ENCODE results near the gene COL15A1. TPM values are rescaled to one million over a fixed set of nuclear protein-coding genes. Genes with fewer than 3 reads are reported as not detected.

COL15A1 gene
- total RNA-seq, 1 experiment from 2014 or later: not detected

- Histone ChIP-seq H2BK120ac (ENCODE audit: low read depth, low read length, poor library complexity, severe bottlenecking) (no peak overlapping the region), H3K27ac (ENCODE audit: insufficient read length, low read depth, low read length) (no peak overlapping the region), H3K79me2 (ENCODE audit: insufficient read depth, low read length) (no peaks in the 10 kb centered on the region; the same call in 1 of the 2 replicates), H3K4me2 (ENCODE audit: insufficient read depth, insufficient read length, low read length) (no peak overlapping the region), H4K5ac (ENCODE audit: insufficient read length, low read depth, low read length) (no peak overlapping the region), H2BK15ac (ENCODE audit: low read depth, low read length) (no peak overlapping the region), H3K56ac (ENCODE audit: insufficient read length, low read depth, low read length) (no peak overlapping the region), H3K79me1 (ENCODE audit: insufficient read depth, low read depth, low read length, poor library complexity, severe bottlenecking) (no peaks in the 10 kb centered on the region), H3K23ac (ENCODE audit: insufficient read length, low read depth, low read length) (no peak overlapping the region), H2BK20ac (ENCODE audit: low read depth, low read length, poor library complexity, severe bottlenecking) (no peak overlapping the region), H3K9me3 (ENCODE audit: control insufficient read depth, low read depth, low read length) (no peaks in the 10 kb centered on the region), H3K4me1 (ENCODE audit: insufficient read depth, low read length) (peaks cover 2% of the 10 kb centered on the region; the same call in 1 of the 2 replicates), H3K9ac (ENCODE audit: extremely low read depth, insufficient read length, low read length) (no peak overlapping the region), H2AFZ (ENCODE audit: low read length) (no peak overlapping the region), H3K14ac (ENCODE audit: insufficient read depth, low read length) (no peak overlapping the region), H3K23me2 (ENCODE audit: insufficient read length, low read depth, low read length, poor library complexity, severe bottlenecking) (no peaks in the 10 kb centered on the region), H4K91ac (ENCODE audit: insufficient read length, low read depth, low read length) (no peak overlapping the region), H2BK12ac (ENCODE audit: insufficient read length, low read depth, low read length) (no peak overlapping the region), H2BK5ac (ENCODE audit: insufficient read length, low read length) (no peak overlapping the region), H3T11ph (ENCODE audit: low read length) (no peak overlapping the region), H2AK5ac (ENCODE audit: insufficient read length, low read length) (no peak overlapping the region), H4K20me1 (ENCODE audit: control insufficient read depth, insufficient read depth, insufficient read length) (no peaks in the 10 kb centered on the region), H4K8ac (replicated peaks; ENCODE audit: insufficient read length, low read depth, low read length) (no peak overlapping the region), H3K4ac (ENCODE audit: low read depth, low read length) (no peak overlapping the region), H3K27me3 (ENCODE audit: insufficient read depth, low read length) (no peaks in the 10 kb centered on the region; the same call in 1 of the 2 replicates), H3K18ac (ENCODE audit: insufficient read length, low read depth, low read length) (no peak overlapping the region)
- H3K27ac Mint-ChIP-seq: no peak overlapping the region; a peak in 1 of 7 replicates
- WGBS (ENCODE audit: extremely low coverage, insufficient read length, low lambda C conversion rate): no CpG with 5 or more reads among the region's 16 CpGs
- TF ChIP-seq, protein P1, sequence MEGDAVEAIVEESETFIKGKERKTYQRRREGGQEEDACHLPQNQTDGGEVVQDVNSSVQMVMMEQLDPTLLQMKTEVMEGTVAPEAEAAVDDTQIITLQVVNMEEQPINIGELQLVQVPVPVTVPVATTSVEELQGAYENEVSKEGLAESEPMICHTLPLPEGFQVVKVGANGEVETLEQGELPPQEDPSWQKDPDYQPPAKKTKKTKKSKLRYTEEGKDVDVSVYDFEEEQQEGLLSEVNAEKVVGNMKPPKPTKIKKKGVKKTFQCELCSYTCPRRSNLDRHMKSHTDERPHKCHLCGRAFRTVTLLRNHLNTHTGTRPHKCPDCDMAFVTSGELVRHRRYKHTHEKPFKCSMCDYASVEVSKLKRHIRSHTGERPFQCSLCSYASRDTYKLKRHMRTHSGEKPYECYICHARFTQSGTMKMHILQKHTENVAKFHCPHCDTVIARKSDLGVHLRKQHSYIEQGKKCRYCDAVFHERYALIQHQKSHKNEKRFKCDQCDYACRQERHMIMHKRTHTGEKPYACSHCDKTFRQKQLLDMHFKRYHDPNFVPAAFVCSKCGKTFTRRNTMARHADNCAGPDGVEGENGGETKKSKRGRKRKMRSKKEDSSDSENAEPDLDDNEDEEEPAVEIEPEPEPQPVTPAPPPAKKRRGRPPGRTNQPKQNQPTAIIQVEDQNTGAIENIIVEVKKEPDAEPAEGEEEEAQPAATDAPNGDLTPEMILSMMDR (conservative IDR thresholded peaks at IDR 0.05): no peak
- H3K36me3 Mint-ChIP-seq (ENCODE audit: insufficient read depth in 1 of 3, low read depth in 3 of 3): peaks cover 2 to 9% (median 4%) of the 10 kb centered on the region in 3 experiments; a peak in 6 of 7 replicates
- DNase-seq: no peak
- peaks cover 8 to 10% of the 10 kb centered on the region in 2 experiments; a peak in 3 of 5 replicates for H3K9me3 Mint-ChIP-seq
- H3K27me3 Mint-ChIP-seq (ENCODE audit: low read depth): peaks cover 7% of the 10 kb centered on the region
- no peak overlapping the region for H3K4me3 Mint-ChIP-seq
- H3K4me1 Mint-ChIP-seq: peaks cover 17 to 18% of the 10 kb centered on the region in 2 experiments
These were observed 17.9 kb downstream of the COL15A1 start for GRCh38 chr9:98961513-98962180.
